Measurements from ENCODE around the gene RNF44.
"Not testable (repeated sequence)": the region's sequence is repeated elsewhere in the genome, so short reads cannot be mapped to it uniquely, and the experiment has no call there.

Gene RNF44

DNA sequence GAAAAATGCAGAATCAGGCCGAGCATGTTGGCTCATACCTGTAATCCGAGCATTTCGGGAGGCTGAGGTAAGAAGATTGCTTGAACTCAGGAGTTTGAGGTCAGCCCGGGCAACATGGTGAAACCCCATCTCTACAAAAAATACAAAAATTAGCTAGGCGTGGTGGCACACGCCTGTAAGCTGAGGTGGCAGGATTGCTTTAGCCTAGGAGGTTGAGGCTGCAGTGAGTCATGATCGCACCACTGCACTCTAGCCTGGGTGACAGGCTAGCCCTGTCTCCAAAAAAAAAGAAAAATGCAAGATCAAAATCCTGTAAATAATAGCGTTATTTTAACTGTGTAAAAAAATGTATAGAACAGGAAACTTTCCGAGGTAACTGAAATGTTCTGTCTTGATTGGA is 39.4 kb downstream of the RNF44 start:
- no peak for DNase-seq (ENCODE audit: extremely low spot score)
- ChIA-PET CTCF (no interaction called here), POLR2A (no interaction called here)
- TF ChIP-seq, protein P1, sequence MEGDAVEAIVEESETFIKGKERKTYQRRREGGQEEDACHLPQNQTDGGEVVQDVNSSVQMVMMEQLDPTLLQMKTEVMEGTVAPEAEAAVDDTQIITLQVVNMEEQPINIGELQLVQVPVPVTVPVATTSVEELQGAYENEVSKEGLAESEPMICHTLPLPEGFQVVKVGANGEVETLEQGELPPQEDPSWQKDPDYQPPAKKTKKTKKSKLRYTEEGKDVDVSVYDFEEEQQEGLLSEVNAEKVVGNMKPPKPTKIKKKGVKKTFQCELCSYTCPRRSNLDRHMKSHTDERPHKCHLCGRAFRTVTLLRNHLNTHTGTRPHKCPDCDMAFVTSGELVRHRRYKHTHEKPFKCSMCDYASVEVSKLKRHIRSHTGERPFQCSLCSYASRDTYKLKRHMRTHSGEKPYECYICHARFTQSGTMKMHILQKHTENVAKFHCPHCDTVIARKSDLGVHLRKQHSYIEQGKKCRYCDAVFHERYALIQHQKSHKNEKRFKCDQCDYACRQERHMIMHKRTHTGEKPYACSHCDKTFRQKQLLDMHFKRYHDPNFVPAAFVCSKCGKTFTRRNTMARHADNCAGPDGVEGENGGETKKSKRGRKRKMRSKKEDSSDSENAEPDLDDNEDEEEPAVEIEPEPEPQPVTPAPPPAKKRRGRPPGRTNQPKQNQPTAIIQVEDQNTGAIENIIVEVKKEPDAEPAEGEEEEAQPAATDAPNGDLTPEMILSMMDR (IDR thresholded peaks at IDR 0.05; ENCODE audit: control extremely low read depth, extremely low read depth, low read depth, missing control alignments): no peak

DNA sequence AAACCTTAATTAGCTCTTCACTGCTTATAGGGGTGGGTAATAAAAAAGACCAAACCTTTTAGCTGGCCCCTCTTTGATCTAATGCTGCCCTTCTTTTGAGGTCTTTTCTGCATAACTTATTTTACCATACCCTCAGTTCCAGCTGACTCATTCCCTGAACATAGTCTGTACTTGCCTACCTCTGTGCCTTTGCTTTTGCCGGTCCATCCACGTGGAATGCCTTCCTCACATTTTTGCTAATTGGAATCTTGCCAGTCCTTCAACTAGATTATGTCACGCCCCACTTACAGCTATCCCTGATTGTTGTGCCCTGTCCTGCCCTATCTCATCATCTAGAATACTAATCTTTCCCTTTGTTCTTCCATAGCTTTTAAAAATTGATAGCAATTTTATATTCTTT is 44.8 kb downstream of the RNF44 start:
- ChIA-PET POLR2A (no interaction called here), CTCF (interaction anchor here (0.7 to 1.4 kb wide), 3 partner anchors 9 to 76 kb away, joined by 3 to 6 read pairs (median 5); partner anchors contain the start of gene CLTB)
- TF ChIP-seq, protein P1 (IDR thresholded peaks at IDR 0.05; ENCODE audit: control extremely low read depth, extremely low read depth, low read depth, missing control alignments): no peak
- no peak for DNase-seq (ENCODE audit: extremely low spot score)

DNA sequence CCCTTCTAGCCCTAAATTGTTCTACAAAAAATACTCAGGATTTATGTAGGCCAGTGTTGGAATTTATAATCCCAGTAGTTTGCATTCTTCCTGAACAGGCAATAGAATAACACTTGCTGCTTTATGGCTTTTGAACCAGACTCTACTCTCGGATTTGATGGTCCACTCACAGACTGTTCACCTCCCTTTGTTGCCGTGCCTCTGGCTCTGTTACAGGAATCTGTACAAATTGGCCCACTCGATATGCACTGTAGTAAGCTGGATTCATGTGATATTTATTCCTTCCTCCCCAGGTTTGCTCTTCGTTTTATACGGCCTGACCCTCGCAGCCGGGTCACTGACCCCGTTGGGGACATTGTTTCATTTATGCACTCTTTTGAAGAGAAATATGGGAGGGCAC is 45.3 kb downstream of the RNF44 start:
- POLR2A ChIA-PET: no interaction called here
- no peak for DNase-seq (ENCODE audit: extremely low spot score)
- TF ChIP-seq, protein P1 (IDR thresholded peaks at IDR 0.05; ENCODE audit: control extremely low read depth, extremely low read depth, low read depth, missing control alignments): no peak
- CTCF ChIA-PET: interaction anchor here (0.7 to 1.4 kb wide), 3 partner anchors 10 to 75 kb away, joined by 3 to 6 read pairs (median 5); partner anchors contain the start of gene CLTB

DNA sequence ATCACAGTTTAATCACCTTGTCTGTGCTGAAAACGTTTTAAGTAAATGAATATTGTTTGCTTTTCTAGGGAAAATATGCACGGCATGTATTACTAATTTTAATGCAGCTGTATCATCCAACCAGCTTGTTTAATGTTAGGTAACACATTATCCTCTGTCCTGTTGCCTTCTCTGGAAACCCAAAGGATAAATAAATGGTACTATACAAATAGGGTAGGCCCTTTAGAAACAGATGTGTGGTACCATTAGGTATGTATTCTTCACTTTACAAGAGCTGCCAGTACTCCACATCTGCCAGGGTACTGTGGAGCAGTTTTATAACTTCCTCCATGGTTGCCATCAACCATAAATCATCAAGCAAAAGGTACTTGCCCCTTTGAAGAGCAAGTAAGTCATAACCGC is 46.1 kb downstream of the RNF44 start:
- POLR2A ChIA-PET: no interaction called here
- DNase-seq (ENCODE audit: extremely low spot score): no peak
- CTCF ChIA-PET: interaction anchor here (1.3 kb wide), 1 partner anchor 83 kb away, joined by 3 read pairs; no protein-coding TSS in a partner anchor
- TF ChIP-seq, protein P1 (IDR thresholded peaks at IDR 0.05; ENCODE audit: control extremely low read depth, extremely low read depth, low read depth, missing control alignments): no peak

DNA sequence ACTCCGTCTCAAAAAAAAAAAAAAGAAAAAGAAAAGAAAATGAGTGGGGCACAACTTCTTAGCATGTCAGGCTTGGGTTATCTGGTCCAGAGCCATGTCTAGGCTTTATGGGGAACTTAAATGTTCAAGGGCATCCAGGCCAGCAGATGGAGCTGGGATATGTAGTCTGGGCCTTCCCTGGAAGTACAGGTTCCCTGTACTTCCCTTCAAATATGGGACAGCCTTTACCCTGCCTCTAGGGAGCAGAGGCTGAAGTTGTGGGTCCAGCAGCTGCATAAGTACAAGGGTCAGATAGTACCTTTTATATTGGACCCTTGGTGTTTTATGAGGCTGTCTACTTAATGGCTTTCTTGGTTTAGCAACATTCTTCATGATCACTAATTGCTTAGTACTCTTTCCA is 46.9 kb downstream of the RNF44 start:
- CTCF ChIA-PET: interaction anchor here (1.3 to 2.7 kb wide), 4 partner anchors 11 to 83 kb away, joined by 3 to 10 read pairs (median 4); partner anchors contain the start of gene FAF2
- TF ChIP-seq, protein P1 (IDR thresholded peaks at IDR 0.05; ENCODE audit: control extremely low read depth, extremely low read depth, low read depth, missing control alignments): no peak
- POLR2A ChIA-PET: no interaction called here
- DNase-seq (ENCODE audit: extremely low spot score): no peak

DNA sequence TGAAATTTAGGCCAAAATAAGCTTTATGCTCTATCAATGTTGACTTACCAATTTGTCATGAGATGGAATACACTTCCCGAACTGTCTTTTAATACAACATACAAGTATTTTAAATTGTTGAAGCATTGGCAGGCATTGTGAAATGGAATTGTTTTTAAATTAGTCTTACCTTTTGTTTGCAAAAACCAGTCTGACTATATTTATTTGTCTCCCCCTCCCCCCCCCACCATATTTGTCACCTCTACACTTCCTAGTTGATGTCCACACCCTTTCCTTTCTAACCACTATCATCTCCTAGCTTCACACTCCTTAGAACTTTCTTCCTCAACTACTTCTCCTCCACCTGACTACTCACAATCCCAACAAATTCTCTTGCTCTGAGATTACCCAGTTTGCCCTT is 48.1 kb downstream of the RNF44 start:
- no peak for DNase-seq (ENCODE audit: extremely low spot score)
- CTCF ChIA-PET: interaction anchor here (1.4 to 2.7 kb wide), 3 partner anchors 10 to 41 kb away, joined by 3 to 10 read pairs (median 6); partner anchors contain the start of gene FAF2
- TF ChIP-seq, protein P1 (IDR thresholded peaks at IDR 0.05; ENCODE audit: control extremely low read depth, extremely low read depth, low read depth, missing control alignments): no peak
- POLR2A ChIA-PET: interaction anchor here (0.6 kb wide), 1 partner anchor 81 kb away, joined by 7 read pairs; no protein-coding TSS in a partner anchor

DNA sequence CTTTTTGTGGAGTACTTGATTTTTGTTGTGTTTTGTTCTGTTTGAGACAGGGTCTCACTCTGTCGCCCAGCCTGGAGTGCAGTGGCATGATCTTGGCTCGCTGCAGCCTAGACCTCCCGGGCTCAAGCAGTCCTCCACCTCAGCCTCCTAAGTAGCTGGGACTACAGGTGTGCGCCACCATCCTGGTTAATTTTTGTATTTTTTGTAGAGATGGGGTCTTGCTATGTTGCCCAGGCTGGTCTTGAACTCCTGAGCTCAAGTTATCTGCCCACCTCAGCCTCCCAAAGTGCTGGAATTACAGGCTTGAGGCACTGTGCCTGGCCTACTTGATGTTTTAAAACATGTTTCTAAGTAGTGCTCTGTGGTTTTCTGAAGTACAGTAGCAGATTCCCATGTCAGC is 50.0 kb downstream of the RNF44 start:
- POLR2A ChIA-PET; DNase-seq (ENCODE audit: extremely low spot score): not testable (repeated sequence)
- CTCF ChIA-PET: interaction anchor here (1.2 kb wide), 1 partner anchor 20 kb away, joined by 3 read pairs; no protein-coding TSS in a partner anchor
